Mononuclear cell (primary cell): ENCODE data around the gene SEMA4D. TPM values are rescaled to one million over a fixed set of nuclear protein-coding genes. Genes with fewer than 3 reads are reported as not detected.
A peak's percentile ranks its signal among the peaks of the same experiment; 100 is the strongest.
"Not testable (repeated sequence)": the region's sequence is repeated elsewhere in the genome, so short reads cannot be mapped to it uniquely, and the experiment has no call there.

Experiments used
- H3K27me3 ChIP-seq: 2 replicates; pipeline ENCODE4 v1.6.0; 2011; ENCODE audit warnings: low read length, control low read depth; ENCODE audit not compliant: insufficient read depth
- H3K4me1 ChIP-seq: 2 replicates; pipeline ENCODE4 v1.5.1; 2011; ENCODE audit warnings: mild to moderate bottlenecking, low read length, control low read depth; ENCODE audit not compliant: insufficient read depth
- H3K4me3 ChIP-seq: 2 replicates; pipeline ENCODE4 v1.5.1; 2011; ENCODE audit warnings: mild to moderate bottlenecking, low read length, moderate library complexity
- H3K9me3 ChIP-seq: 2 replicates; pipeline ENCODE4 v1.5.1; 2011; ENCODE audit warnings: low read depth, mild to moderate bottlenecking, control low read depth, low read length
- total RNA-seq: library from RNA; depleted of rRNA; stranded (reverse); fragments of >200 nt; gene quantifications from one replicate; pipeline ENCODE4 v1.2.3, GENCODE V29; 2012

The SEMA4D gene
- total RNA-seq, 1 donor, result 126 TPM

- no peaks in the 10 kb centered on the region for H3K27me3 ChIP-seq
- H3K4me3 ChIP-seq, result no peak overlapping the region
- peaks cover 85% of the 10 kb centered on the region for H3K4me1 ChIP-seq
- no peaks in the 10 kb centered on the region for H3K9me3 ChIP-seq
Observed at GRCh38 chr9:89474939-89475338, 23.0 kb downstream of the SEMA4D start.

GRCh38 chr9:89473762-89474469, 24.0 kb downstream of the SEMA4D start:
- Histone ChIP-seq H3K4me1 (peaks cover 90% of the 10 kb centered on the region), H3K27me3 (no peaks in the 10 kb centered on the region), H3K4me3 (no peak overlapping the region), H3K9me3 (no peaks in the 10 kb centered on the region)

- not testable (repeated sequence) for H3K27me3 ChIP-seq, H3K9me3 ChIP-seq, H3K4me3 ChIP-seq
- peaks cover 90% of the 10 kb centered on the region for H3K4me1 ChIP-seq
Observed at GRCh38 chr9:89471796-89472320, 26.1 kb downstream of the SEMA4D start.

- Histone ChIP-seq H3K9me3 (no peaks in the 10 kb centered on the region), H3K27me3 (no peaks in the 10 kb centered on the region), H3K4me3 (no peak overlapping the region), H3K4me1 (peaks cover 90% of the 10 kb centered on the region)
Observed at GRCh38 chr9:89471390-89471789, 26.5 kb downstream of the SEMA4D start.

- no peak overlapping the region for H3K4me3 ChIP-seq
- no peaks in the 10 kb centered on the region for H3K27me3 ChIP-seq
- H3K9me3 ChIP-seq, result no peaks in the 10 kb centered on the region
- peaks cover 90% of the 10 kb centered on the region for H3K4me1 ChIP-seq
Observed at GRCh38 chr9:89470224-89470839, 27.6 kb downstream of the SEMA4D start.

- Histone ChIP-seq H3K27me3 (no peaks in the 10 kb centered on the region), H3K9me3 (no peaks in the 10 kb centered on the region), H3K4me1 (peaks cover 90% of the 10 kb centered on the region), H3K4me3 (no peak overlapping the region)
Observed at GRCh38 chr9:89469003-89469402, 28.9 kb downstream of the SEMA4D start.

GRCh38 chr9:89468281-89468960, 29.5 kb downstream of the SEMA4D start:
- no peaks in the 10 kb centered on the region for H3K27me3 ChIP-seq
- H3K9me3 ChIP-seq, result no peaks in the 10 kb centered on the region
- H3K4me3 ChIP-seq, result no peak overlapping the region
- H3K4me1 ChIP-seq, result peaks cover 93% of the 10 kb centered on the region

GRCh38 chr9:89467278-89467625, 30.7 kb downstream of the SEMA4D start:
- Histone ChIP-seq H3K27me3 (no peaks in the 10 kb centered on the region), H3K4me1 (peaks cover 98% of the 10 kb centered on the region), H3K4me3 (no peak overlapping the region), H3K9me3 (no peaks in the 10 kb centered on the region)

- no peaks in the 10 kb centered on the region for H3K27me3 ChIP-seq
- no peak overlapping the region for H3K4me3 ChIP-seq
- no peaks in the 10 kb centered on the region for H3K9me3 ChIP-seq
- H3K4me1 ChIP-seq, result peaks cover 98% of the 10 kb centered on the region
Observed at GRCh38 chr9:89466451-89467277, 31.2 kb downstream of the SEMA4D start.

- Histone ChIP-seq H3K9me3 (no peaks in the 10 kb centered on the region), H3K4me3 (no peak overlapping the region), H3K27me3 (no peaks in the 10 kb centered on the region), H3K4me1 (peaks cover 98% of the 10 kb centered on the region)
Observed at GRCh38 chr9:89465726-89466308, 32.1 kb downstream of the SEMA4D start.

- Histone ChIP-seq H3K9me3 (no peaks in the 10 kb centered on the region), H3K27me3 (no peaks in the 10 kb centered on the region), H3K4me3 (no peak overlapping the region), H3K4me1 (peaks cover 99% of the 10 kb centered on the region)
Observed at GRCh38 chr9:89465001-89465451, 32.9 kb downstream of the SEMA4D start.

- H3K4me1 ChIP-seq, result peaks cover 99% of the 10 kb centered on the region
Observed at GRCh38 chr9:89464300-89464901, 33.5 kb downstream of the SEMA4D start.

GRCh38 chr9:89462817-89463683, 34.9 kb downstream of the SEMA4D start:
- H3K4me3 ChIP-seq, result no peak overlapping the region
- H3K4me1 ChIP-seq, result peaks cover 95% of the 10 kb centered on the region
- H3K27me3 ChIP-seq, result no peaks in the 10 kb centered on the region
- no peaks in the 10 kb centered on the region for H3K9me3 ChIP-seq

More at GRCh38 chr9:89464300-89464901, 33.5 kb downstream of the SEMA4D start:
- Histone ChIP-seq H3K4me3 (peak overlapping the region; percentile 12), H3K27me3 (no peaks in the 10 kb centered on the region), H3K9me3 (no peaks in the 10 kb centered on the region)
